ENCODE data around the gene CNN2.

Gene CNN2

DNA sequence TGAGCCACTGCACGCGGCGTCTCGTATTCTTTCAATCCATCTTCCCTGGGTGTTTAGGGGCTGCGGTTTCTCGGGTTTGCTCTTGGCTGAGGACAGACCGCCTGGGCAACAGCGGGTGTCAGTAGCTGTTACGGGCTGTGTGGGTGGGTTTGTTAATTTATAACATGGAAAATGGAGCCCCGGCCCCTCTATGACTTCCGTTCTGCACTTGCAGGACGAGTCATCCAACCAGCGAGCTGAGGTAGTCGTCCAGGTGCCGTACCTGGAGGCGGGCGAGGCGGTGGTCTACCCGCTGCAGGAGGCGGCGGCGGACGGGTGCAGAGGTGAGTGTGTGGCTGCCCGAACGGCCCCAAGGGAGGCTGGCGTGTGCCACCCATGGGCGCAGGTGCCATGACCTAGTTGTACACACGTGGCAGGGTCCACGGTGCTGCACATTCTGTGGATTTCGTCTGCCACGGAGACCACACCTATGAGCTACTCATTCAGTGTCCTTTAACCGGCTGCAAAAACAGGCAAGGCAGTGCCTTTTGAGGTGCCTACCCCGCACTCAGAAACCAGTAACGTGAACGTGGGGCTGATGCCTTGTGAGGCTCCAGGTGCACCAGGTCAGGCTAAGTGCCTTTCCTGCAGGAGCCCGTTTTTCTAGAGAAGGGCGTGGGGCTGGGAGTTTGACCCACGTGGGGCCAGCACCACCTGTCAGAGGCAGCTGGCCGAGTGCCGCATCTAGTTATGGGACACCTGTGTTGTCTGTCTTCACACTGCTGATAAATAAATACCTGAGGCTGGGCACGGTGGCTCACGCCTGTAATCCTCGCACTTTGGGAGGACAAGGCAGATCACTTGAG, 57.8 kb downstream of the CNN2 start:
- no peak for DNase-seq

DNA sequence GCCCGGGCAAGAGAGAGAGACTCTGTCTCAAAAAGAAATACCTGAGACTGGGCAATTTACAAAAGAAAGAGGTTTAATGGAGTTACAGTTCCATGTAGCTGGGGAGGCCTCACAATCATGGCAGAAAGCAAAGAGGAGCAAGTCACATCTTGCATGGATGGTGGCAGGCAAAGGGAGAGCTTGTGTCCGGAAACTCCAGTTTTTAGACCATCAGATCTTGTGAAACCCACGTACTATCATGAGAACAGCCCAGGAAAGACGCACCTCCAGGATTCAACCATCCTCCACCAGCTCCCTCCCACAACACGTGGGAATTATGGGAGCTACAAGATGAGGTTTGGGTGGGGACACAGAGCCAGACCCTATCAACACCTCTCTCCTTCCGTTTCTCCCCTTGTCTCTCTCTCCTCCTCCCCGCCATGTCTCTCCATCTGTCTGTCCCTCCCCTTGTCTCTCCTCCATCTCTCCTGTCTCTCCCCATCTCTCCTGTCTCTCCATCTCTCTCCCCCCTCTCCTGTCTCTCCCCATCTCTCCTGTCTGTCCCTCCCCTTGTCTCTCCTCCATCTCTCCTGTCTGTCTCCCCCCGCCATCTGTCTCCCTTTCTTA, 58.7 kb downstream of the CNN2 start:
- no peak for DNase-seq

DNA sequence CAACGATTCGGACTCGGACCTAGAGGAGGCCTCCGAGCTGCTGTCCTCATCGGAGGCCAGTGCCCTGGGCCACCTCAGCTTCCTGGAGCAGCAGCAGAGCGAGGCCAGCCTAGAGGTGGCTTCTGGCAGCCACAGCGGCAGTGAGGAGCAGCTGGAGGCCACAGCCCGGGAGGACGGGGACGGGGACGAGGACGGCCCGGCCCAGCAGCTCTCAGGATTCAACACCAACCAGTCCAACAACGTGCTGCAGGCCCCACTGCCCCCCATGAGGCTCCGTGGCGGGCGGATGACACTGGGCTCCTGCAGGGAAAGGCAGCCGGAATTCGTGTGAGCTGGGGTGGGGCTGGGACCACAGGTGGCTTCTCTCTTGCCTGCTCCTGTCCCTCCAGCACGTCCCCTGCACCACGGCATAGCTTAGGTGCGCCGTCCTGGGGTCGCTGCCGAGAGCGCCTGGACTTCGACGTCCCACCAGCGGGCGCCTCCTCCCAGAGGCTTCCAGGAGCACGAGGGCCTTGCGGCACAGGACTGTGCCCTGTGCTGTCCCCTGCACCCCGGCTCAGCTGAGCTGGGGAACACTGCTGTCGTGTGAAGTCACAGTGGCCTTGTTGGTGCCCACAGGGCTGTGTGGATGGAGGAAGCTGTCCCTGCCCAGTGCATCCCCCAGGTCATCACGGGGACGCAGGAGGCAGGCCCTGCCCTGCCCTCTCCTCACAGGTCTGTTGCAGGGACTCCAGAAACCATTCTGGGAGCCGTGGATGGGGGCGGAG, 59.5 kb downstream of the CNN2 start:
- DNase-seq: no peak

DNA sequence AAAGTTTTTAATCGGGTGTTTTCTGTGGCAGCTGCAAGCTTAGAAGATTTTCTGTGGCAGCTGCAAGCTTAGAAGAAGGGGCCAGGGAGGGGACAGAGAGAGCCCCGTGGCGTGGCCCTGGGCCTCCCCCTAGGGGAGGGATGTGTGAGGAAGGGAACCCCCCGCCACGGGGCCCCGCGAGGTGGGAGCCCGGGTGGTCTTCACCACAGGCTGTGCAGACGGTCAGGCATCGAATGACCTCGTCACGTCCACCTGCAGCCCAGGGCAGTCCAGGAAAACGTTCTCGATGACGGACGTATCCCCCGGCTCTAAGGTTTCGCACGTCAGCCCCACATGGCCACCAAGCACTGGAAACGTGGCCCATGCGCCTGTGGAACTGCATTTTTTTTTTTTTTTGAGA, 60.2 kb downstream of the CNN2 start:
- no peak for DNase-seq

DNA sequence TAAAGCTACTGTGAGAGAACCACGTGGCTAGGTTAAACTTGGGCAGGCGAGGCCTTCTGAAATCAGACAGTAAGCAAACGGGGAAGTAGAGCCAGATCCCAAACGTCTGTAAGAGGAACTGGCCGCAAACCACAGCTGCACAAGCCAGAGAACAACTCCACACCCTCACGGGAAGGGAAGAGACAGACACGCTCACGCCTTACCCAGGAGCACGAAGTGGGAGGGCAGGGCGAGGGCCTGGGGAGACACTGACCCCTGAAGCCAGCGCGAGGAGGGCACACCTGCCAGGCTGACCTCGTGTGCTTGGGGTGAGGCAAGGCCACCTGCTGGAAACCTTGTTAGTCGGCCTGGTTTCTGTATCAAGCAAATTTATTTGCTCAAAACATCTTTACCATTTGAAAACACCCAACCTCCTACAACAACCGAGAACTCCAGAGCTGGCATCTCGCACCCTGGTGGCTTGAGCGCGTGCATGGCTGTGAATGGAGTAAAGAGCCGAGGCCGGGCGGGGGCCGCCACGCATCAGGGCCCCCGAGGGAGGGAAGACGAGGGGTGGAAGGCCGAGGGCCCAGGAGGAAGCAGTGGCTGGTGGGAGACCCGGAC, 61.5 kb downstream of the CNN2 start:
- peak; percentile 61 to 78 for DNase-seq

DNA sequence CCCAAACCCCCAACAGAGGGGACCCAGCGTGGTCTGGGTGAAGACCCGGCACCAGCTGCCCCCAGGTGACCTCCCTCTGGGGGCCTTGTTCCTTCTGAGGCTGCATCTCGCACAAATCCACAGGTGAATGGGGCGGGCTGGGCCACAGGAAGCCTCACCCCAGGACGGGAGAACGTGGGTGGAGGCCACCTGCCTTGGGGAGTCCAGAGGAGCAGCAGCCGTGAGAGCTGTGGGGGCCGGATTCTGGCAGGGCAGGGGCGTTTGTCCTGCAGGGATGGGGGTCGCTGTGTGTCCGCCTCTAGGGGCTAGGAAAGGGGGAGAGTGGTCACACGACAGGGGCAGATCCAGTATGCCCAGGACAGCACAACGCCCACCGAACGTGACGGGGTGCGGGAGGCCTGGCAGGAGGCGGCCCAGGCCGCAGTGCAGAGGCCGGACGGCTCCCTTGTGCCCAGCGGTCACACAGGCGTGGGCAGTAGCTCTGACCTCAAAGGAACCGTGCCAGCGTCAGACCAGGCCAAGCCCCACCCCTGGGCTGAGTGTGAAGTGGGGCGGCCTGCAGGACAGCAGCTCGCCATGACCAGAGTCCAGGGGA, 62.1 kb downstream of the CNN2 start:
- DNase-seq: no peak
